ENCODE measurements around the gene HAUS8.
"Not testable (repeated sequence)": the region's sequence is repeated elsewhere in the genome, so short reads cannot be mapped to it uniquely, and the experiment has no call there.

Gene HAUS8

GRCh38 chr19:17075035-17075863 lies at the start of gene HAUS8, which contains the start of gene MYO9B:
Gene HAUS8 (minus strand): TSS chr19:17075452. CDS start chr19:17075422, 30 bp downstream.
Gene MYO9B (plus strand): TSS chr19:17075777. CDS start chr19:17101718, 25,941 bp downstream.
- DNase-seq: peak; percentile 97

GRCh38 chr19:17124025-17124424 lies 48.8 kb upstream of the HAUS8 start:
- no peak for DNase-seq

- DNase-seq: no peak
Measured at GRCh38 chr19:17123041-17123440, 47.8 kb upstream of the HAUS8 start.

- no peak for DNase-seq
Measured at GRCh38 chr19:17121736-17122293, 46.6 kb upstream of the HAUS8 start.

GRCh38 chr19:17118957-17119356 lies 43.7 kb upstream of the HAUS8 start:
- no peak for DNase-seq

GRCh38 chr19:17116996-17117702 lies 41.9 kb upstream of the HAUS8 start:
- DNase-seq: no peak

- no peak for DNase-seq
Measured at GRCh38 chr19:17114414-17114831, 39.2 kb upstream of the HAUS8 start.

GRCh38 chr19:17113127-17113785 lies 38.0 kb upstream of the HAUS8 start:
- no peak for DNase-seq

GRCh38 chr19:17112700-17113099 lies 37.4 kb upstream of the HAUS8 start:
- DNase-seq: no peak

GRCh38 chr19:17112271-17112670 lies 37.0 kb upstream of the HAUS8 start:
- DNase-seq: no peak

- DNase-seq: no peak
Measured at GRCh38 chr19:17111766-17112165, 36.5 kb upstream of the HAUS8 start.

GRCh38 chr19:17110599-17110966 lies 35.3 kb upstream of the HAUS8 start:
- DNase-seq: no peak

GRCh38 chr19:17109962-17110598 lies 34.8 kb upstream of the HAUS8 start:
- DNase-seq: no peak

GRCh38 chr19:17109300-17109699 lies 34.0 kb upstream of the HAUS8 start:
- no peak for DNase-seq

GRCh38 chr19:17108453-17108784 lies 33.2 kb upstream of the HAUS8 start:
- DNase-seq: no peak

- DNase-seq: peak; percentile 34
Measured at GRCh38 chr19:17107546-17108452, 32.5 kb upstream of the HAUS8 start.

- not testable (repeated sequence) for DNase-seq
Measured at GRCh38 chr19:17106964-17107363, 31.7 kb upstream of the HAUS8 start.

GRCh38 chr19:17105556-17105955 lies 30.3 kb upstream of the HAUS8 start:
- DNase-seq: no peak

- DNase-seq: no peak
Measured at GRCh38 chr19:17104679-17105078, 29.4 kb upstream of the HAUS8 start.

GRCh38 chr19:17103177-17103576 lies 27.9 kb upstream of the HAUS8 start:
- no peak for DNase-seq

GRCh38 chr19:17101686-17102628 lies 26.7 kb upstream of the HAUS8 start:
- no peak for DNase-seq
